SK-N-SH (cell line): Measurements from ENCODE around the gene RRAD.

ENCODE experiments used
- CTCF ChIP-seq: fragments of 200-600 bp; sonication (generic); IDR thresholded peaks from 2 replicates; pipeline ENCODE4 v1.6.1; 2017; ENCODE audit warnings: antibody characterized with exemption, mild to moderate bottlenecking, moderate library complexity
- JUND ChIP-seq: IDR thresholded peaks from 2 replicates; pipeline ENCODE4 v1.4.0; 2012
- POLR2AphosphoS5 ChIP-seq: IDR thresholded peaks from 2 replicates; pipeline ENCODE4 v1.6.1; 2012; ENCODE audit warnings: low read depth, low read length
- TF ChIP-seq, protein P1 (sequence below): IDR thresholded peaks from 2 replicates; pipeline ENCODE4 v1.4.0; 2012; ENCODE audit warnings: low read depth, borderline replicate concordance

GRCh38 chr16:66948837-66949225 is 23.5 kb upstream of the RRAD start:
- TF ChIP-seq, protein P1, sequence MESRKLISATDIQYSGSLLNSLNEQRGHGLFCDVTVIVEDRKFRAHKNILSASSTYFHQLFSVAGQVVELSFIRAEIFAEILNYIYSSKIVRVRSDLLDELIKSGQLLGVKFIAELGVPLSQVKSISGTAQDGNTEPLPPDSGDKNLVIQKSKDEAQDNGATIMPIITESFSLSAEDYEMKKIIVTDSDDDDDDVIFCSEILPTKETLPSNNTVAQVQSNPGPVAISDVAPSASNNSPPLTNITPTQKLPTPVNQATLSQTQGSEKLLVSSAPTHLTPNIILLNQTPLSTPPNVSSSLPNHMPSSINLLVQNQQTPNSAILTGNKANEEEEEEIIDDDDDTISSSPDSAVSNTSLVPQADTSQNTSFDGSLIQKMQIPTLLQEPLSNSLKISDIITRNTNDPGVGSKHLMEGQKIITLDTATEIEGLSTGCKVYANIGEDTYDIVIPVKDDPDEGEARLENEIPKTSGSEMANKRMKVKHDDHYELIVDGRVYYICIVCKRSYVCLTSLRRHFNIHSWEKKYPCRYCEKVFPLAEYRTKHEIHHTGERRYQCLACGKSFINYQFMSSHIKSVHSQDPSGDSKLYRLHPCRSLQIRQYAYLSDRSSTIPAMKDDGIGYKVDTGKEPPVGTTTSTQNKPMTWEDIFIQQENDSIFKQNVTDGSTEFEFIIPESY: no peak
- no peak for TF ChIP-seq CTCF
- TF ChIP-seq JUND: no peak
- no peak for TF ChIP-seq POLR2AphosphoS5
